Glutamatergic neuron (in vitro differentiated cells): ENCODE data around the gene FAM180B. TPM values are rescaled to one million over a fixed set of nuclear protein-coding genes. Genes with fewer than 3 reads are reported as not detected.
A peak's percentile ranks its signal among the peaks of the same experiment; 100 is the strongest.

ENCODE experiments used
- DNase-seq: peaks from one replicate; pipeline ENCODE4 v3.0.0; 2022
- H3K27ac Mint-ChIP-seq: one replicate; pipeline ENCODE4 v1.8.0; 2020; ENCODE audit warnings: mild to moderate bottlenecking, mixed read lengths, inconsistent platforms; ENCODE audit not compliant: unreplicated experiment
- H3K27me3 Mint-ChIP-seq: one replicate; pipeline ENCODE4 v1.8.0; 2020; ENCODE audit warnings: mild to moderate bottlenecking, moderate library complexity, mixed read lengths, inconsistent platforms; ENCODE audit not compliant: unreplicated experiment
- H3K36me3 Mint-ChIP-seq: one replicate; pipeline ENCODE4 v1.8.0; 2020; ENCODE audit warnings: mild to moderate bottlenecking, mixed read lengths, inconsistent platforms; ENCODE audit not compliant: unreplicated experiment
- H3K4me1 Mint-ChIP-seq: one replicate; pipeline ENCODE4 v1.8.0; 2020; ENCODE audit warnings: mild to moderate bottlenecking, low read depth, mixed read lengths, inconsistent platforms; ENCODE audit not compliant: unreplicated experiment
- H3K4me3 Mint-ChIP-seq: one replicate; pipeline ENCODE4 v1.8.0; 2020; ENCODE audit warnings: mild to moderate bottlenecking, mixed read lengths, inconsistent platforms; ENCODE audit not compliant: unreplicated experiment
- H3K9me3 Mint-ChIP-seq: one replicate; pipeline ENCODE4 v1.8.0; 2020; ENCODE audit warnings: mild to moderate bottlenecking, moderate library complexity, mixed read lengths, inconsistent platforms; ENCODE audit not compliant: unreplicated experiment
- total RNA-seq: library from RNA; stranded (reverse); fragmentation: NEBNext Ultra II Directional; extraction: Animal tissue kit (Norgen Biotek cat#: 25700); gene quantifications from one replicate; pipeline ENCODE4 v1.2.1, GENCODE V29; 2021; ENCODE audit not compliant: unreplicated experiment
- TF ChIP-seq, protein P1 (sequence below): fragments of 200-600 bp; sonication (generic); IDR thresholded peaks from one replicate; pipeline ENCODE4 v1.5.0; 2021; ENCODE audit not compliant: partially characterized antibody, unreplicated experiment

The FAM180B gene
- total RNA-seq, 1 donor from 2014 or later = not detected

GRCh38 chr11:47577460-47578041 is 8.9 kb upstream of the FAM180B start:
- Mint-ChIP-seq H3K36me3 (peaks cover 5% of the 10 kb centered on the region), H3K27ac (no peak overlapping the region), H3K9me3 (peaks cover 7% of the 10 kb centered on the region), H3K4me3 (peak overlapping the region; percentile 100), H3K4me1 (peaks cover 12% of the 10 kb centered on the region), H3K27me3 (peaks cover 10% of the 10 kb centered on the region)
- DNase-seq = no peak
- TF ChIP-seq, protein P1, sequence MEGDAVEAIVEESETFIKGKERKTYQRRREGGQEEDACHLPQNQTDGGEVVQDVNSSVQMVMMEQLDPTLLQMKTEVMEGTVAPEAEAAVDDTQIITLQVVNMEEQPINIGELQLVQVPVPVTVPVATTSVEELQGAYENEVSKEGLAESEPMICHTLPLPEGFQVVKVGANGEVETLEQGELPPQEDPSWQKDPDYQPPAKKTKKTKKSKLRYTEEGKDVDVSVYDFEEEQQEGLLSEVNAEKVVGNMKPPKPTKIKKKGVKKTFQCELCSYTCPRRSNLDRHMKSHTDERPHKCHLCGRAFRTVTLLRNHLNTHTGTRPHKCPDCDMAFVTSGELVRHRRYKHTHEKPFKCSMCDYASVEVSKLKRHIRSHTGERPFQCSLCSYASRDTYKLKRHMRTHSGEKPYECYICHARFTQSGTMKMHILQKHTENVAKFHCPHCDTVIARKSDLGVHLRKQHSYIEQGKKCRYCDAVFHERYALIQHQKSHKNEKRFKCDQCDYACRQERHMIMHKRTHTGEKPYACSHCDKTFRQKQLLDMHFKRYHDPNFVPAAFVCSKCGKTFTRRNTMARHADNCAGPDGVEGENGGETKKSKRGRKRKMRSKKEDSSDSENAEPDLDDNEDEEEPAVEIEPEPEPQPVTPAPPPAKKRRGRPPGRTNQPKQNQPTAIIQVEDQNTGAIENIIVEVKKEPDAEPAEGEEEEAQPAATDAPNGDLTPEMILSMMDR = no peak

DNA sequence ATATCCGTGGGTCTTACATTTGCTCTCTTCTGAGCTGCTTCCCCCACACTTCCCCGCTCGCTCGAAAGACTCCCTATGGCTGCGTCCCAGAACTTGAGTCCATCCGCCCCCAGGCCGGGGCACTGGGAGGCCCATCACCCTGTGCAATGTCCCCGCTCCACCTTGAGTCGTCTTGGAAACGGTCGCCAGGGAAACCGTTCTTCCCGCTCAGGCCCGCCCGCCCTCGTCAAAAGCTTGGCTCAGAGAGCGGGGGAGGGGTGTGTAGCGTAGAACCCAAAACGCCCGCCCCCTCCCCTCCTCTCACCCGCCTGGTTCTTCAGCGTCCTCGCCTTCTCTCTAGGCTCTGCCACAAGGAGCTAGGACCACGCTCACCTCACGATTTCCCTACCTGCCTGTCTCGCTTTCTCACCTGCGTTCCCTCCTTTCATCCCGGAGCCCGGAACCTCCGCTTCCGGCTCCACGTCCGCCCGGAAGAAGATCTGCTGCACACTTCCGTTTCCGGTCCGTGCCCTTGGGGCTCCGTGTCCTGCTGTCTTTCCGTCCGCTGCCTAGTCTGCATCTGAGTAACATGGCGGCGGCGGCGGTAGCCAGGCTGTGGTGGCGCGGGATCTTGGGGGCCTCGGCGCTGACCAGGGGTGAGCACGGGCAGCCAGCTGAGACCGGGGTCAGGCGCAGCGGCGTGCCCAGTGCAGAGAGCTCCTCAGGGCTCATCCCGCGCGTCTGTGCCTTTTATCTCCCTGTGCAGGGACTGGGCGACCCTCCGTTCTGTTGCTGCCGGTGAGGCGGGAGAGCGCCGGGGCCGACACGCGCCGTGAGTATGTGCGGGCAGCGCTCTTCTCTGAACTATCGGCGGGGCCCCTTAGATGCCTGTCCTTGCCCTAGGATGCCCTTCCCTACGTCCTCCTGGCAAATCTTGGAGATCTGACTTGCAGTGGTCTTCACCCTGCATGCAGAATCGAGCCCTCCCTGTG is 7.7 kb upstream of the FAM180B start, which contains the start of the genes KBTBD4 and NDUFS3:
TSS of gene KBTBD4 (minus strand) at position 447 of the 971 bp plus-strand sequence. CDS start at position 428, 19 bp downstream.
TSS of gene NDUFS3 (plus strand) at position 551 of the 971 bp plus-strand sequence. CDS start at position 569, 18 bp downstream.
- Mint-ChIP-seq H3K4me3 (peak within 1 kb of the TSS; percentile 100), H3K27ac (peak within 1 kb of the TSS; percentile 98), H3K9me3 (peaks cover 7% of the 10 kb centered on the region), H3K4me1 (peaks cover 12% of the 10 kb centered on the region), H3K36me3 (peaks cover 6% of the 10 kb centered on the region), H3K27me3 (peaks cover 10% of the 10 kb centered on the region)
- DNase-seq = peak; percentile 89
- TF ChIP-seq, protein P1 = no peak

DNA sequence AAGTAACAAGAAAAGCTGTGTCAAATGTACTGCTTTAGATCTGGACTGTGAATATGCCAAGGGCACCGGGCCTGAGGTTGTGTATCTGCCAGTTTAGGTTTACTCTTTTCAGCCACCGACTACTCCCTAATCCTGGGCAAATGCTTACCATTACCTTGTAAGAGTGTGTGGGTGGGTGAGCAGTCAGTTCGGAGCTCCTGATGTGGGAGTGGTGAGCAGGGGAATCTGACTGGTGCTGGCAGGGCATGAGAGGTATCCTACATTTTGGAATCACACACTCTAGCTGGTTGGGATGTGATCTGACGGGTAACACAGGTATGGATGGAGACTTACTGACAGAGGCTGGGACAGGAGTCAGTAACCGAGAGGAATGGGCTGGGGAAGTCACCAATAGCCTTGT is 2.6 kb upstream of the FAM180B start:
- DNase-seq = no peak
- Mint-ChIP-seq H3K4me3 (no peak overlapping the region), H3K27me3 (peaks cover 13% of the 10 kb centered on the region), H3K9me3 (peaks cover 8% of the 10 kb centered on the region), H3K27ac (no peak overlapping the region), H3K36me3 (peaks cover 5% of the 10 kb centered on the region), H3K4me1 (peaks cover 9% of the 10 kb centered on the region)
- TF ChIP-seq, protein P1 = no peak

DNA sequence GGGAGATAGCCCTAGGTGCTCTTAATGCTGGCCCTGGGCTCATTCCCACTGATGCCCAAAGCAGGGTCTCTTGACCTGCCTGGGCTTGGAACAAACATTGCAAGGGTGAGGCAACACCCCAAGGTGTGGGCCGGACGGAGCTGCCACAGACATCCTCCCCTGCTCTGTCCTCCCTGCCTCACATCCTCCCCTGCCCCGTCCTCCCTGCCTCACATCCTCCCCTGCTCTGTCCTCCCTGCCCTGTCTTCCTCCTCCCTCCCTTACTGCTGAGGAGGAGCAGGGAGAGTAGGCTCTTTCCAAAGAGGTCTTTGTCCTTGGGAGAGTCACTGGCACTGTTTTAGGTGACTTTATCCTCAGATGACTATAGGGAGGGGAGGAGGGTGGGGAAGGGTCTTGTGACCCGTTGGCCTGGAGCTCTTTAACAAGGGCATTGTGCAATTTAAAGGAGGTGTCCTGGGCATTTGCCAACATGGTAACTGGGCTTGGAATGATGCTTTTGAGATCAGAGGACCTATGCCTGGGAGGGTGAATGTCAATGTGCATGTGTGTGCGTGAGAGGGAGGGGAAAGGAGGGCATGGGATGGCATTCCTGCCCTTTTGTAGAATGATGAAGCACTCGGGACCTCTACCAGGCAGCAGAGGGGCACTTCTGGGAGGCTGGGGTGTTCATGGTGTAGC is 700 bp downstream of the FAM180B start:
- TF ChIP-seq, protein P1 = no peak
- H3K36me3 Mint-ChIP-seq = peaks cover 5% of the 10 kb centered on the region
- no peak for DNase-seq
- no peak overlapping the region for H3K4me3 Mint-ChIP-seq
- peaks cover 2% of the 10 kb centered on the region for H3K4me1 Mint-ChIP-seq
- no peak overlapping the region for H3K27ac Mint-ChIP-seq
- peaks cover 12% of the 10 kb centered on the region for H3K27me3 Mint-ChIP-seq
- H3K9me3 Mint-ChIP-seq = peaks cover 4% of the 10 kb centered on the region
